ENCODE measurements around the gene SCARF2. TPM values are rescaled to one million over a fixed set of nuclear protein-coding genes. Genes with fewer than 3 reads are reported as not detected.

SCARF2 gene
- total and polyA plus RNA-seq, 2 of the 13 experiments (the other 11 are each of a cell fraction or from before 2014, with no cell fraction given), result 3.3 to 6.2 TPM

DNA sequence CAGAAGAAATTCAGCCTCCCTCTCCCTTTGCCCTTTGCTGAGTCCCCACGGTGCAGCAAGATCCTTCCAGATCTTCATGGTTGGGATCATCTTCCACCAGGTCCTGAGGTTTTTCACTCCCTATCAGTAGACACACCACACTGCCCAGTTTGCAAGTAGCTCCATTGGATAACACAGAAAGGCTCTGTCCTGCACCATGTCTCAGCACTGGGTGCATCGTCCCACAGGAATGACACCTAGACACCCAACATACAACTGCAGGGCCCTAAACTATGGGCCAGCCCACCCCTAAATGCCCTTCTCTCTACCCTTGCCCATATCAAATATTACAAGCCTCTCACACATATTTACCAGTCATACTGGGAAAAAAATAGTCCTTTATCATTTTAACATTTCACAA is 48.6 kb upstream of the SCARF2 start:
- no TSS peak for BruUV-seq (replicated peaks)

GRCh38 chr22:20484948-20485683 is 47.5 kb upstream of the SCARF2 start:
- in situ Hi-C loops (cut with HindIII; ENCODE audit: extremely low pct_ligation_motif_present, low pct_unique_long_range_greater_than_20kb), result no loop called here
- Histone ChIP-seq H3K79me2 (ENCODE audit: insufficient read depth, low read length) (no peaks in the 10 kb centered on the region), H3K36me3 (replicated peaks in 1 of 2; ENCODE audit: control insufficient read depth in 1 of 2, insufficient read depth in 2 of 2, low read length in 2 of 2) (peaks cover 2 to 12% of the 10 kb centered on the region in 2 experiments; a peak in 4 of 5 replicates), H2AFZ (ENCODE audit: low read length) (no peak overlapping the region), H3K4me2 (ENCODE audit: low read depth, low read length) (no peak overlapping the region), H3K27ac (ENCODE audit: extremely low read length, insufficient read depth, low read length) (no peak overlapping the region), H3K27me3 (ENCODE audit: control insufficient read depth in 1 of 2, insufficient read depth in 2 of 2, low read length in 2 of 2) (no peaks in the 10 kb centered on the region), H3K4me3 (replicated peaks in 1 of 3; ENCODE audit: insufficient read depth in 1 of 3, low read depth in 2 of 3, low read length in 3 of 3) (no peak overlapping the region), H3K9me3 (ENCODE audit: low read length) (no peaks in the 10 kb centered on the region), H3K4me1 (ENCODE audit: insufficient read depth, low read length) (no peaks in the 10 kb centered on the region), H3K9ac (ENCODE audit: insufficient read depth, low read depth, low read length) (no peak overlapping the region), H4K20me1 (ENCODE audit: insufficient read depth, low read length) (no peaks in the 10 kb centered on the region)
- ChIA-PET POLR2A (no interaction called here), CTCF (ENCODE audit: low intra/inter-chr PET ratio, low total read pairs) (no interaction called here)
- FAIRE-seq, result no peak
- no TSS peak for BruUV-seq (replicated peaks)
- no peak for ATAC-seq
- intact Hi-C loops (cut with micrococcal nuclease; ENCODE audit: unreplicated experiment), result no loop called here
- TF ChIP-seq JUND (CRISPR knock-in tag; IDR thresholded peaks at IDR 0.05) (no peak), GLMP (CRISPR knock-in tag; IDR thresholded peaks at IDR 0.05; ENCODE audit: borderline replicate concordance) (no peak), ZNF253 (CRISPR knock-in tag; IDR thresholded peaks at IDR 0.05; ENCODE audit: borderline replicate concordance) (no peak), KDM5B (CRISPR knock-in tag; IDR thresholded peaks at IDR 0.05; ENCODE audit: borderline replicate concordance) (no peak)
- TF ChIP-seq, protein P1, sequence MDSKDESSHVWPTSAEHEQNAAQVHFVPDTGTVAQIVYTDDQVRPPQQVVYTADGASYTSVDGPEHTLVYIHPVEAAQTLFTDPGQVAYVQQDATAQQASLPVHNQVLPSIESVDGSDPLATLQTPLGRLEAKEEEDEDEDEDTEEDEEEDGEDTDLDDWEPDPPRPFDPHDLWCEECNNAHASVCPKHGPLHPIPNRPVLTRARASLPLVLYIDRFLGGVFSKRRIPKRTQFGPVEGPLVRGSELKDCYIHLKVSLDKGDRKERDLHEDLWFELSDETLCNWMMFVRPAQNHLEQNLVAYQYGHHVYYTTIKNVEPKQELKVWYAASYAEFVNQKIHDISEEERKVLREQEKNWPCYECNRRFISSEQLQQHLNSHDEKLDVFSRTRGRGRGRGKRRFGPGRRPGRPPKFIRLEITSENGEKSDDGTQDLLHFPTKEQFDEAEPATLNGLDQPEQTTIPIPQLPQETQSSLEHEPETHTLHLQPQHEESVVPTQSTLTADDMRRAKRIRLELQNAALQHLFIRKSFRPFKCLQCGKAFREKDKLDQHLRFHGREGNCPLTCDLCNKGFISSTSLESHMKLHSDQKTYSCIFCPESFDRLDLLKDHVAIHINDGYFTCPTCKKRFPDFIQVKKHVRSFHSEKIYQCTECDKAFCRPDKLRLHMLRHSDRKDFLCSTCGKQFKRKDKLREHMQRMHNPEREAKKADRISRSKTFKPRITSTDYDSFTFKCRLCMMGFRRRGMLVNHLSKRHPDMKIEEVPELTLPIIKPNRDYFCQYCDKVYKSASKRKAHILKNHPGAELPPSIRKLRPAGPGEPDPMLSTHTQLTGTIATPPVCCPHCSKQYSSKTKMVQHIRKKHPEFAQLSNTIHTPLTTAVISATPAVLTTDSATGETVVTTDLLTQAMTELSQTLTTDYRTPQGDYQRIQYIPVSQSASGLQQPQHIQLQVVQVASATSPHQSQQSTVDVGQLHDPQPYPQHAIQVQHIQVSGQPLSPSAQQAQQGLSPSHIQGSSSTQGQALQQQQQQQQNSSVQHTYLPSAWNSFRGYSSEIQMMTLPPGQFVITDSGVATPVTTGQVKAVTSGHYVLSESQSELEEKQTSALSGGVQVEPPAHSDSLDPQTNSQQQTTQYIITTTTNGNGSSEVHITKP (CRISPR knock-in tag; IDR thresholded peaks at IDR 0.05; ENCODE audit: low read depth), result no peak
- TF ChIP-seq, protein P2, sequence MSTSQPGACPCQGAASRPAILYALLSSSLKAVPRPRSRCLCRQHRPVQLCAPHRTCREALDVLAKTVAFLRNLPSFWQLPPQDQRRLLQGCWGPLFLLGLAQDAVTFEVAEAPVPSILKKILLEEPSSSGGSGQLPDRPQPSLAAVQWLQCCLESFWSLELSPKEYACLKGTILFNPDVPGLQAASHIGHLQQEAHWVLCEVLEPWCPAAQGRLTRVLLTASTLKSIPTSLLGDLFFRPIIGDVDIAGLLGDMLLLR (CRISPR knock-in tag; IDR thresholded peaks at IDR 0.05), result no peak
- TF ChIP-seq, protein P3, sequence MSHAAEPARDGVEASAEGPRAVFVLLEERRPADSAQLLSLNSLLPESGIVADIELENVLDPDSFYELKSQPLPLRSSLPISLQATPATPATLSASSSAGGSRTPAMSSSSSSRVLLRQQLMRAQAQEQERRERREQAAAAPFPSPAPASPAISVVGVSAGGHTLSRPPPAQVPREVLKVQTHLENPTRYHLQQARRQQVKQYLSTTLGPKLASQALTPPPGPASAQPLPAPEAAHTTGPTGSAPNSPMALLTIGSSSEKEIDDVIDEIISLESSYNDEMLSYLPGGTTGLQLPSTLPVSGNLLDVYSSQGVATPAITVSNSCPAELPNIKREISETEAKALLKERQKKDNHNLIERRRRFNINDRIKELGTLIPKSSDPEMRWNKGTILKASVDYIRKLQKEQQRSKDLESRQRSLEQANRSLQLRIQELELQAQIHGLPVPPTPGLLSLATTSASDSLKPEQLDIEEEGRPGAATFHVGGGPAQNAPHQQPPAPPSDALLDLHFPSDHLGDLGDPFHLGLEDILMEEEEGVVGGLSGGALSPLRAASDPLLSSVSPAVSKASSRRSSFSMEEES (CRISPR knock-in tag; IDR thresholded peaks at IDR 0.05), result no peak
- TF ChIP-seq, protein P4, sequence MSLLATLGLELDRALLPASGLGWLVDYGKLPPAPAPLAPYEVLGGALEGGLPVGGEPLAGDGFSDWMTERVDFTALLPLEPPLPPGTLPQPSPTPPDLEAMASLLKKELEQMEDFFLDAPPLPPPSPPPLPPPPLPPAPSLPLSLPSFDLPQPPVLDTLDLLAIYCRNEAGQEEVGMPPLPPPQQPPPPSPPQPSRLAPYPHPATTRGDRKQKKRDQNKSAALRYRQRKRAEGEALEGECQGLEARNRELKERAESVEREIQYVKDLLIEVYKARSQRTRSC (CRISPR knock-in tag; IDR thresholded peaks at IDR 0.05; ENCODE audit: low read depth), result no peak
- WGBS (ENCODE audit: low lambda C conversion rate), result 95% methylated on average over 4 of the region's 4 CpGs
- no peak for DNase-seq (ENCODE audit: low spot score)

More for the DNA sequence above, 48.6 kb upstream of the SCARF2 start:
- in situ Hi-C loops (cut with HindIII; ENCODE audit: extremely low pct_ligation_motif_present, low pct_unique_long_range_greater_than_20kb) (no loop called here), intact Hi-C loops (cut with micrococcal nuclease; ENCODE audit: unreplicated experiment) (no loop called here)
- Histone ChIP-seq H4K20me1 (ENCODE audit: insufficient read depth, low read length) (no peaks in the 10 kb centered on the region), H3K4me2 (ENCODE audit: low read depth, low read length) (no peak overlapping the region), H3K79me2 (ENCODE audit: insufficient read depth, low read length) (peaks cover 2% of the 10 kb centered on the region), H3K27me3 (ENCODE audit: control insufficient read depth in 1 of 2, insufficient read depth in 2 of 2, low read length in 2 of 2) (no peaks in the 10 kb centered on the region), H3K4me3 (replicated peaks in 1 of 3; ENCODE audit: insufficient read depth in 1 of 3, low read depth in 2 of 3, low read length in 3 of 3) (no peak overlapping the region), H2AFZ (ENCODE audit: low read length) (no peak overlapping the region), H3K27ac (ENCODE audit: extremely low read length, insufficient read depth, low read length) (no peak overlapping the region), H3K4me1 (ENCODE audit: insufficient read depth, low read length) (no peaks in the 10 kb centered on the region), H3K9ac (ENCODE audit: insufficient read depth, low read depth, low read length) (no peak overlapping the region), H3K9me3 (ENCODE audit: low read length) (no peaks in the 10 kb centered on the region), H3K36me3 (replicated peaks in 1 of 2; ENCODE audit: control insufficient read depth in 1 of 2, insufficient read depth in 2 of 2, low read length in 2 of 2) (peaks cover 2 to 12% of the 10 kb centered on the region in 2 experiments; a peak in 4 of 5 replicates)
- POLR2A ChIA-PET, result no interaction called here
- ATAC-seq (no peak), DNase-seq (ENCODE audit: low spot score) (no peak), FAIRE-seq (no peak)
- WGBS (ENCODE audit: low lambda C conversion rate), result 90% methylated on average over 2 of the region's 2 CpGs
- CTCF ChIA-PET (ENCODE audit: low intra/inter-chr PET ratio, low total read pairs), result no interaction called here
- no peak for TF ChIP-seq ZMYM3 (CRISPR knock-in tag; IDR thresholded peaks at IDR 0.05)

Data from HepG2 (cell line).